Cardiac fibroblast (primary cell): ENCODE data around the gene DOCK11.

ENCODE experiments used
- DNase-seq, 2 donors: peaks; one replicate each; pipeline versions ENCODE4 v3.0.0 to v3.0.0-alpha.2; 2010; ENCODE audit warnings: low read depth in 2 of 2
- H3K4me3 ChIP-seq, 2 donors: replicated peaks in 1 of 2; 1 replicate in 1 of 2; 2 replicates in 1 of 2; pipeline ENCODE4 v1.5.1; 2011; ENCODE audit warnings: low read depth in 2 of 2, low read length in 2 of 2, mild to moderate bottlenecking in 2 of 2, moderate library complexity in 1 of 2
- TF ChIP-seq, protein P1 (sequence below): IDR thresholded peaks from one replicate; pipeline ENCODE4 v1.5.1; 2011; ENCODE audit warnings: low read depth, mild to moderate bottlenecking, low read length, inconsistent platforms

DOCK11 gene

DNA sequence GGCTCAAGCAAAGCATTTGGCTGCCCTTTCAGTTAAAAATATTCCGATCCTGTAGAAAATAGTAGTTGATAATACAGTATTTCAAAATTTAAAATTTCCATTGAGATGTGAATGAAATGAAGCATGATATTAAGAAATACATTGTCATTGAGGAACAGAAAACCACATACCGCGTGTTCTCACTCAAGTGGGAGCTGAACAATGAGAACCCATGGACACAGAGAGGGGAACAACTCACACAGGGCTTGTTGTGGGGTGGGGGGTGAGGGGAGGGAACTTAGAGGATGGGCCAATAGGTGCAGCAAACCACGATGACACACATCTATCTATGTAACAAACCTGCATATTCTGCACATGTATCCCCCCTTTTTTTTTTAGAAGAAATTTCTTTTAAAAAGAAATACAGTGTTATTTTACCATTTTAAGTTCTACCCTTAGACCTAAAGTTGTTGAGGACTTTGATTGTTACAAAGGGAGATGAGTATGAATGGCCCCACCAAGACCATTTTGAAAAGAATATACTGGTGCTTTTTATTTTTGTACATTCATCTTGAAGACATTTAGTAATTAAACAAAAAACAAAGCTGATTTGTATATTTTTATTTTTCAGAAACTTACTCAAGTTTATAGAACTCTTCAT, 179.8 kb downstream of the DOCK11 start:
- H3K4me3 ChIP-seq: no peak overlapping the region
- no peak for DNase-seq
- TF ChIP-seq, protein P1, sequence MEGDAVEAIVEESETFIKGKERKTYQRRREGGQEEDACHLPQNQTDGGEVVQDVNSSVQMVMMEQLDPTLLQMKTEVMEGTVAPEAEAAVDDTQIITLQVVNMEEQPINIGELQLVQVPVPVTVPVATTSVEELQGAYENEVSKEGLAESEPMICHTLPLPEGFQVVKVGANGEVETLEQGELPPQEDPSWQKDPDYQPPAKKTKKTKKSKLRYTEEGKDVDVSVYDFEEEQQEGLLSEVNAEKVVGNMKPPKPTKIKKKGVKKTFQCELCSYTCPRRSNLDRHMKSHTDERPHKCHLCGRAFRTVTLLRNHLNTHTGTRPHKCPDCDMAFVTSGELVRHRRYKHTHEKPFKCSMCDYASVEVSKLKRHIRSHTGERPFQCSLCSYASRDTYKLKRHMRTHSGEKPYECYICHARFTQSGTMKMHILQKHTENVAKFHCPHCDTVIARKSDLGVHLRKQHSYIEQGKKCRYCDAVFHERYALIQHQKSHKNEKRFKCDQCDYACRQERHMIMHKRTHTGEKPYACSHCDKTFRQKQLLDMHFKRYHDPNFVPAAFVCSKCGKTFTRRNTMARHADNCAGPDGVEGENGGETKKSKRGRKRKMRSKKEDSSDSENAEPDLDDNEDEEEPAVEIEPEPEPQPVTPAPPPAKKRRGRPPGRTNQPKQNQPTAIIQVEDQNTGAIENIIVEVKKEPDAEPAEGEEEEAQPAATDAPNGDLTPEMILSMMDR: no peak

DNA sequence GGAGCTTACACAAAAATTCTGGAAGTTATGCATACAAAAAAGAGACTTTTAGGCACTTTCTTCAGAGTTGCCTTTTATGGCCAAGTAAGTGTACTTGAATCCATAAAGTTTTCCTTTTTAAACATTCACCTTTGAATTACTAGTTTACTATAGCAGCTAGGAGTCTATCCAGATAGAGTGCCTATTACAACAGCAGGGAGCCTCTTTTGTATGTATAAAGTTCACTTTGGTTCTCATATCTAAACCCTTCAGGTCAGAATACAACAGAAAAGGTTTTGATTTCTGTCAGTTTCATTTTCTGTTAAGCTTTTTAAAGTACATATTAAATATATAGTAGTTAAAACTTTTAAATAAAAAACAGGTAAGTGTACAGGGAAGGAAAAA, 180.3 kb downstream of the DOCK11 start:
- DNase-seq: no peak
- H3K4me3 ChIP-seq: no peak overlapping the region
- TF ChIP-seq, protein P1: no peak

DNA sequence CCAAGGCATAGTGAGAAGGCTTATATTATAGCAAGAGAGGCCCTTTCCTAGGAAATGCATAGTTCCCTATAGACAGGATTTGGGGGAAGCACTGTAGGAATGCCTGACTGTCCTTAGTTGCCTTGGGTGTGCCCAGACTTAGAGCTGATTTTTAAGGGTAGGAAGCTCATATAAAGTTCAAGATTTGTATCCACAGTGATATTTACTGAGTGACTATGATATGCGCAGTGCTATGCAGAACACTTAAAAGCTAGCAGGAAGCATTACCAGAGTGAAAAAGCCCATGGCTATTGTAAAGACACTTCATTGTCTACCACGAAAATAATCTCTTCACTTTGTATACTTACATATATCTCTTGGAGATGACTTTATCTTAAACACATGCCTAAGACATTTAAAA, 181.7 kb downstream of the DOCK11 start:
- TF ChIP-seq, protein P1: no peak
- no peak overlapping the region for H3K4me3 ChIP-seq
- no peak for DNase-seq

DNA sequence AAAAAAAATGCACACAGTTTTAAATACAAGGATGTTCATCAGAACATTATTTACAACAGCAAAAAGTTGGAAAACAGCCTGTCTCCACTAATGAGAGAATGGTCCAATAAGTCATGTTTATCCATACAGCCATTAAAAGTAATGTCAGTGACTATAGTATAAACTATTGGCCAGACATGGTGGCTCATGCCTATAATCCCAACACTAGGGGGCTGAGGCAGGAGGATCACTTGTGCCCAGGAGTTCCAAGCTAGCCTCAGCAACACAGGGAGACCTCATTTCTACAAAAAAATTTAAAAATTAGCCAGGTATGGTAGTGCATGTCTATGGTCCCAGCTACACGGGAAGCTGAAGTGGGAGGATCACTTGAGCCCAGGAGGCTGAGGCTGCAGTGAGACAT, 183.7 kb downstream of the DOCK11 start:
- TF ChIP-seq, protein P1: no peak
- no peak for DNase-seq
- H3K4me3 ChIP-seq: no peak overlapping the region

DNA sequence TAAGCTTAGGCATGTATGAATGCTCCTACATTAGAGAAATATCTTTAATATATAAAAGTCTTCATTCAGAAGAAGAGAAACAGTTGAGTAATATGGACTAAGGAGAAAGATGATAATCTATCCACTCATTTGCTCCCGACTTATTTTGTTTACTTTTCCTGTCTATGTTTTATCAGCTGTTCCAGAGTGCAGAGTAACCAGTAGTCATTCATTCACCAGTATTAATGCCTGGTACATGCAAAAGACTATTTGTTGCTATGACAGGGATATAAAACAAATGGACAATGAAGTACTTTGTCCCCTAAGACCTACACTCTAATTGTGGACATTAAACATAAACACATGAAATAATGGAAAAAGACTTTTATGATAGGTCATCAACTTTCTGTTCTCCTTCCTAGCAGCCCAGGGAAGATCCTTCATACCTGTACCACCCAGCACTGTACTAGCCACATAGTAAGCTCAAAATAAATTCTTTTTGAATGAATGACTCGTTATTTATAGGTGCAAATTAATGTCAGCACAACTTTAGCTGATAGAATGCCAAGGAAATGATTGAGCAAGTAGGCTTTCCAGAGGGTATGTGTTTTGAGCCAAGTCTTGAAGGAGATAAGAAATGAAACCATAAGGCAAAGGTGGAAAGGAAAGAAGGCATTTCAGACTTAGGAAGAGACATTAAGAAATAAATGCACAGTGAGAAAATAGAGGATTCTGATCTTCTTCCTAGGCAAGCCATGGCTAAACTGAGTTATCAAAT, 186.8 kb downstream of the DOCK11 start:
- peak in 1 of 2 donors; percentile 23 for DNase-seq
- H3K4me3 ChIP-seq: no peak overlapping the region
- TF ChIP-seq, protein P1: no peak

DNA sequence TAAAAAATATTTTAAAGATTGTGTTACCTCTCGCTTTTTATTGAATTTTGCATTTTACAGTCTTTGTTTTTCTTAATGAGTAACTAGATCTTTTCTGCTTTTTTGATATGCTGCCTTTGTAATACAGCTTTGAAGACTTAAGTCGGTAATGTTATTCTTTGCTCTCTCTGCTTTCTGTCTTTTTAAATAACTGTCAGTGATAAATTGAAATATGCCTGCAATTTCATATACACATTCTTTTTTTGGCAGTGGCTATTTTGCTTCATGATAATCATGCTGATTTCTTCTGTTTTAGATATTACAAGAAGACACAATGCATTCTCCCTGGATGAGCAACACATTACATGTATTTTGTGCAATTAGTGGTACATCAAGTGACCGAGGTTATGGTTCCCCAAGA, 189.8 kb downstream of the DOCK11 start:
- DNase-seq: no peak
- H3K4me3 ChIP-seq: no peak overlapping the region
- TF ChIP-seq, protein P1: no peak
